Ishikawa (cell line): Measurements from ENCODE around the gene NCOA5.

Experiments used
- CEBPB ChIP-seq: IDR thresholded peaks from 2 replicates; pipeline ENCODE4 v1.6.1; 2012
- CREB1 ChIP-seq: IDR thresholded peaks from 2 replicates; pipeline ENCODE4 v1.6.1; 2012; ENCODE audit warnings: low read depth
- EGR1 ChIP-seq: IDR thresholded peaks from 2 replicates; pipeline ENCODE4 v1.6.1; 2012
- EP300 ChIP-seq: IDR thresholded peaks from 2 replicates; pipeline ENCODE4 v1.6.1; 2012; ENCODE audit warnings: borderline replicate concordance
- FOXM1 ChIP-seq: IDR thresholded peaks from 2 replicates; pipeline ENCODE4 v1.6.1; 2012; ENCODE audit warnings: low read depth, borderline replicate concordance
- MAX ChIP-seq: IDR thresholded peaks from 2 replicates; pipeline ENCODE4 v1.6.1; 2012
- NFIC ChIP-seq: IDR thresholded peaks from 2 replicates; pipeline ENCODE4 v1.6.1; 2012
- RAD21 ChIP-seq: IDR thresholded peaks from 2 replicates; pipeline ENCODE4 v1.6.1; 2012; ENCODE audit warnings: low read depth
- REST ChIP-seq: IDR thresholded peaks from 2 replicates; pipeline ENCODE4 v1.6.1; 2012; ENCODE audit warnings: low read depth, mild to moderate bottlenecking
- TAF1 ChIP-seq: IDR thresholded peaks from 2 replicates; pipeline ENCODE4 v1.6.1; 2012; ENCODE audit warnings: low read depth, mild to moderate bottlenecking
- TCF12 ChIP-seq: IDR thresholded peaks from 2 replicates; pipeline ENCODE4 v1.6.1; 2012; ENCODE audit warnings: low read depth
- TEAD4 ChIP-seq: IDR thresholded peaks from 2 replicates; pipeline ENCODE4 v1.6.1; 2012
- USF1 ChIP-seq: IDR thresholded peaks from 2 replicates; pipeline ENCODE4 v1.6.1; 2012
- YY1 ChIP-seq: IDR thresholded peaks from 2 replicates; pipeline ENCODE4 v1.6.1; 2012; ENCODE audit warnings: low read depth
- ZBTB7A ChIP-seq: IDR thresholded peaks from 2 replicates; pipeline ENCODE4 v1.6.1; 2012; ENCODE audit warnings: low read depth

NCOA5 gene

GRCh38 chr20:46062151-46062550, 27.6 kb downstream of the NCOA5 start:
- TF ChIP-seq USF1 (no peak), NFIC (no peak), YY1 (no peak), TCF12 (no peak), REST (no peak), ZBTB7A (no peak), FOXM1 (no peak), RAD21 (no peak), CREB1 (no peak), EP300 (no peak), CEBPB (no peak), TEAD4 (no peak), MAX (no peak), EGR1 (no peak), TAF1 (no peak)

GRCh38 chr20:46060975-46061374, 28.8 kb downstream of the NCOA5 start:
- TF ChIP-seq YY1, result no peak
- no peak for TF ChIP-seq RAD21
- TF ChIP-seq FOXM1, result no peak
- TF ChIP-seq EP300, result no peak
- no peak for TF ChIP-seq TEAD4
- TF ChIP-seq ZBTB7A, result no peak

GRCh38 chr20:46060301-46060881, 29.4 kb downstream of the NCOA5 start:
- TF ChIP-seq TAF1, result no peak
- TF ChIP-seq REST, result no peak
- no peak for TF ChIP-seq EP300
- no peak for TF ChIP-seq NFIC
- TF ChIP-seq USF1, result no peak
- no peak for TF ChIP-seq CEBPB
- TF ChIP-seq CREB1, result no peak
- TF ChIP-seq TCF12, result no peak
- no peak for TF ChIP-seq ZBTB7A
- no peak for TF ChIP-seq TEAD4

GRCh38 chr20:46058599-46059281, 31.0 kb downstream of the NCOA5 start:
- TF ChIP-seq EGR1 (no peak), ZBTB7A (no peak), EP300 (no peak), YY1 (no peak), REST (no peak), CEBPB (no peak), USF1 (no peak), TCF12 (no peak)
